Muscle of arm (tissue), 12 donors: ENCODE measurements around the gene GLDN. TPM values are rescaled to one million over a fixed set of nuclear protein-coding genes. Genes with fewer than 3 reads are reported as not detected.

Source experiments
- DNase-seq: peaks from one replicate; pipeline ENCODE4 v3.0.0-alpha.2; 2013
- polyA plus RNA-seq, 12 donors: library from polyadenylated mRNA; unstranded; fragments of 120-200 nt; gene quantifications; one replicate each; pipeline ENCODE4 v1.2.1, GENCODE V29; 2013; ENCODE audit not compliant: insufficient read length in 12 of 12

Gene GLDN
- polyA plus RNA-seq, 12 donors = 0.18 to 1.1 (median 0.52) TPM; not detected in 2

DNA sequence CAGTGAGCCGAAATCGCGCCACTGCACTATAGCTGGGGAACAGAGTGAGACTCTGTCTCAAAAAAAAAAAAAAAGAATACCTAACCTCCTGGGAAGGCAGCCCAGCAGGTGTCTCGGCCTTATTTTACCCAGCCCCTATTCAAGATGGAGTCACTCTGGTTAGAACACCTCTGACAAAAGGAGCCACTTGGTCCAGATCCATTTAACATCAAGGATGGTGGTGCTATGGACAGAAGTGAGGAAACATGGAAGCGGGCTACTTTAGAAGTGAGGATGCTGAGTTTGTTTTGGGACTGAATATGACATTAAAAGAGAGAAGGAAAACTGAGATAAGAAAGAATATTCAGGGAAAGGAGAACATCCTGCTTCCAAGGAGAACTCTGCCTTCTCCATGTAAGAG lies 14.7 kb downstream of the GLDN start:
- DNase-seq = no peak

DNA sequence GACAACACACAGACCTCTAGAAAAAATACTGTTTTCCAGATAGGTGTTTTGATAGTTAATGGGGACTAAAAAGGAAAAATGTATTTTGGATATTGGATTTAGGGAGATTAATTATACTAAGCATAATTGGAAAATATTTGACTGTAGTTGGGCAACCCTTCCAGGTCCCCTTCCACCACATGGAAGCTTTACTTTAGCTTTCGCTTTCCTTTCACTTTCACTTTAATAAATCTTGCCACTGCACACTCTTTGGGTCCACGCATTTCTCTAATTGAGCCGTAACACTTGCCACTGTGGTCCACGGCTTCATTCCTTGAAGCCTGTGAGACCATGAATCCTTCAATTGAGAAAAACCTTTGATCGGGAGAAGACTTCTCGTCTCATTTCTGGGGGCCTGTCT lies 15.5 kb downstream of the GLDN start:
- DNase-seq = no peak

DNA sequence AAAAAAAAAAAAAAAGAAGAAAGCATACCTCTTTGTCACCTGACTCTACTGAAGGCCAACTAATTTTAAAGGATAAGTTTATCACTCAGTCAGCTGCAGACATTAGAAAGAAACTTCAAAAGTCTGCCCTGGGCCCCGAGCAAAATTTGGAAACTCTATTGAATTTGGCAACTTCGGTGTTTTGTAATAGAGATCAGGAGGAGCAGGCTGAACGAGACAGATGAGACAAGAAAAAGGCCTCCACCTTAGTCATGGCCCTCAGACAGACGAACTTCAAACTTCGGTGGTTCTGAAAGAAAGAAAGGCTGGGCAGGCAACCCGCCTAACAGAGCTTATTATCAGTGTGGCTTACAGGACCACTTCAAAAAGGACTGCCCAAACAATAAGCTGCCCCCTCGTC lies 18.5 kb downstream of the GLDN start:
- no peak for DNase-seq

DNA sequence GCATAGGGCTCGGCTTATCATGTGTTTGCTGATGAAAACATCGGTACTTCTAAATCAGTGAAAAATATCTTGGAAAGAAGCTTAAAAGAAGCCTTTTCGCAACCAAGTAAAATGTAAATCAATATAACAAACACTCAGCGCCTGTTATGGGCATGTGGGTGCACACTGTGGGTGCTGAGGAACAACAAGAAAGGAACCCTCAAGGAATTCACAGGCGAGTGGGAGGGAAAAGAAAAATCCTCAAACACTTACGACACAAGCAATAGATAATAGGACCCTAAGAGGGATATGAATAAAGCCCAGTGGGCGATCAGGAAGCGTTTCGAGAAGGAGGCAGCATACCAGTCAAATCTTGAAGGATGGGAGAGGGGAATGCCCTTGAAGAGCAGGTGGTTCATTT lies 21.9 kb downstream of the GLDN start:
- no peak for DNase-seq

DNA sequence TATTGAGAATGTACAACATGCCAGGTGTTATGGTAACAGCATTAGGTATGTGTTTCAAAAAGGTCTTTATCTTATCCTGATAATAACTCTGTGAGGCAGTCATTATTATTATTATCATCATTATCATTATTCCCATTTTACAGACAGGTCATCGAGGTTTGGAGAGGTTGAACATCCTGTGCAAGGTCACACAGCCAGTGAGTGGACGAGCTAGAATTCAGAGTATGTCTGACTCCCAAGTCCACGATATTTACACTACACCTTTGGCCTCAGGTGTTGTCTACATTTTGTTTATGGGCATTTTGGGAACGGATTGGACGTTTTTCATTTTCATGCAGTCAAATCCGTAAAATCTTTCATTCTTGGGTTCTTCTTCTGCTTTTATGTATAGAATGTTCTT lies 24.0 kb downstream of the GLDN start:
- no peak for DNase-seq

DNA sequence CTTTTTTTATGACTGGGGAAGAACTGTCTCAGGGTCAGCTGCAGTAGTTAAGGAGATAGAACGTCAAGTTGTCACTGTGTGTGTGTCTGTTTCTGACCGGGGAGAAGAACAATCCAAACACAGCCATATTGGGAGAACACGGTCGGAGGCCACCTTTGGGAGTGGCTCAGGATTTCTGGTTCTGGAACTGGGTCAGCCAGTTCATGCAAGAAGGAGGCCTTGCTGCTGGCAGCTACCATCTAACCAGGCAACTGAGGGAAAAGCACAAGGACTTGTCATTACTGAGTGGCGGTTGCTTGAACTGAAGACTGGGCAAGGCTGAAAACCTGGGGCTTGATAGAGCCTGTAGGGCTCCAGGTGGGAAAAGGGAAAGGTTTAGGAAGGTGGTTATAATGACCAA lies 24.6 kb downstream of the GLDN start:
- DNase-seq = no peak

DNA sequence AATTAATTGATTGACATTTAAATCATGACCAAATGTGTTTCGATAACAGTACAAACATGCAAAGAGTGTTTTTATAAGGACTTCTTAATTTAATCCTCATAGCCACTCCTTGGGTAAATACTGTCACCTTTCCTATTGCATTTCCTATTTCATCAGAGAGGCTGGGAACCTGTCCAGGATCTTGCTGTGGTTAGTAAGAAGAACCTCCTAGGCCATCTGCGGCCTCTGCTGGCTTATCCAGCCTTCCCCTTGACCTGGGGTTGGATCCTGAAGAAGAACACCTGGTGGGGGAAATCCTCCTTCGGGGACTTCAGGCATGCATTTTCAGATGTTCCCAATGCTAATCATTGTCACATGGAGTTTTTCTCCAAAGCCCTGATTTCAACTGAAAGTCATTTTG lies 25.5 kb downstream of the GLDN start:
- peak; percentile 37 for DNase-seq

DNA sequence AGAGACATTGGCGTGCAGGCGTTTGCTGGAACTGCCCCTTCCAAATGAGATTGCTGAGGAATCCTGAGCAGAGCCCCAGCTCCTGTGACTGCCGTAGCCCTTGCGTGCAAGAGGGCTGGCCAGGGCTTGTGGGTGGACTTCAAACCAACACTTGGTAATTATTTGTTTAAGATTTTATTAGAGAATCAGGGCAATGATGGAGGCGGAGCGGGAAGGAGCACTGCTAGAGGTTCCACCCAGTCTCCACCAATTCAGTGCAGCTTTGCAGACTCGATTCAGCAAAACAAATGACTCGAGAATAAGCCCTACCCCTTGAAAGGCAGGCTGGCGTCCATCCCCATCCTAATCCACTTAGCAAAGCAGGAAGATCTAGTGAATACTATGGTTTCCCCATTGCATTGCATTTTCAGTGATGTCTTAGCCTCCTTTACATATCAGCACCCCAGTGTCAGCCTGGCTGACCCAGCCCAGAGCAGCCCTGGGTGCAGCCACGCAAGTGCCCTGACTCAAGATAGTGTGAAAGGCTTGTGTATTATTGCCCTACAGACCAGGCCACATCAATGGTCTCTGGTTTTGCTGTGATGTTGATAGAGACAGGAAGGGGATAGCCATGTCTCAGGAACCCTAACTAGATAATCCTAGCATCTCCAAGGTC lies 26.0 kb downstream of the GLDN start:
- DNase-seq = no peak

DNA sequence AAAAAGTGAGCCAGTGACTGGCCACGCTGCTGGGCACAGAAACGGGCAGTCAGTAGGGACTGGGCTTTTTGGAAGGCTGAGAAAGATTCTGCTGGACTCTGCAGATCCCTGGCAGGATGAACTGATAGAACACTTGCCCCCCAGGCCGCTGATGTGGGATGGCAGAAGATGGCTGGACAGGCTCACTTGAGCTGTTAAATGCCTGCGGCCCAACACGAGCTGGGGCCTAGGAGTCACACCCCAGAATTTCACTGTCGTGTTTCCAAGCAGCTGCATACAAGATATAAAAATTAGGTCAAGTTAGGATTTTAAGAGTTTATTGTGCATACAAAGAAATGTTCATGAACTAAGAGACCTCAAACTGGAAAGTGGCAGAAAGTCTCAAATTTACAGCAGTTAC lies 26.9 kb downstream of the GLDN start:
- no peak for DNase-seq

DNA sequence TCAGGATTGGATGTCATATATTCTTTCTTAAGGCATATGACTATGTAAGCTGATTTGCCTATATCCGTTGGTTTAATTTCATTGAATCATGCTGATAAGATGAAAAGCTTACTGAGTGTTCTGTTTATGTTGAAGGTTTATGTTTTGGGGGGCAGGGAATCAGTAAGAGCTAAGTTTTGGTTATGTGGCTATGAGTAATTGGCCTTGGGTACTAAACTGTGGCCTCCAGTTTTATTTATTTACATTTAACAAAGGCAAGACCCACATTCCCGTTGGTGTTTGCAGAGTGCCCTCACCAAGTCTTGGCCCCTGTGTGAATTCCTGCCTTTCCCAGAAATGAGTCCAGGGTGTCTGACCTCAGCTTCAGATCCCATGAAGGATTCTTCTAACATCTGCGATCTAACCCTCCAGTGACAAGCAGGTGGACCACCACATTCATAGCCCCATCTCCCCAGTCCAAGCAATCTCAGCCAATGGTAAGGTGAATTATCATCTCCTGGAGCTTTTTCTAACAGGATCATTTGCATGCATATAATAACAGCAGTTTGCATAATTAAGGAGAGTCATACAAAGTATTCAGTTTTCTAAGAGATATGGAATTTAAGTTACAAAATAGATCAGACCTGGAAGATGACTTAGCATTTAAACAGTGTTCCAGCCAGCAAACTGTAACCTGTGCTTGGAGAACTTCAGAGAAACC lies 27.4 kb downstream of the GLDN start:
- DNase-seq = no peak

DNA sequence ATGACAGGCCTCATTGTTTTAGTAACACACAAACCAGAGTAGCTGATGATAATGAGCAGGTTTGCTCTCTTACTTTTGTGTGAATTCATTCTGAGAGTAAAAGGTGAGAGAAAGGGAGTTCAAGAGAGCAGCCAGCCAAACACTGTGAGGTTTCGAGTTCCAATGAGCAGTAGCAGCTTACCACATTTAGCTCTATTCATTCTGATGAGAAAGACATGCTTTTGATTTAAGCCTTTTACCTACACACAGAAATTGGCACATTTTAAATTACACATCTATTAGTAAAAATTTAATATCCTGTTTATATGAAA lies 28.0 kb downstream of the GLDN start:
- no peak for DNase-seq

DNA sequence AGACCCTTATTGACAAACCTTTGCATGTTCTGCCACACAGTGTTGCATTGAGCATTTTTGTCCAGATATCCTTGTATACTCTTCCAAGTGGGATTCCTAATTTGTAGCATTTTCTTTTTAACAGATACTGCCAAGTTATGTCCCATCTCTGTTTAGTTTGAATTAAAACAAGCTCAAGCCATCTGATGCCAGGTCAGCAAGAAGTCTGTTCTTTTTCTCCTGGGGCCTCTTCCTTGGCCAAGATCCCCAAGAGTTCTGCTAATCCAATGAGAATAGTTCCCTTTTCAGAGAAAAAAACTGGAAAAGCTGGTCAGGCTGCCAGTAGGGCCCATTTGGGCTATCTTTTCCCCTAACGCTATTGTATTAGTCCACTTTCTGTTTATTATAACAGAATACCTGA lies 29.8 kb downstream of the GLDN start:
- no peak for DNase-seq

DNA sequence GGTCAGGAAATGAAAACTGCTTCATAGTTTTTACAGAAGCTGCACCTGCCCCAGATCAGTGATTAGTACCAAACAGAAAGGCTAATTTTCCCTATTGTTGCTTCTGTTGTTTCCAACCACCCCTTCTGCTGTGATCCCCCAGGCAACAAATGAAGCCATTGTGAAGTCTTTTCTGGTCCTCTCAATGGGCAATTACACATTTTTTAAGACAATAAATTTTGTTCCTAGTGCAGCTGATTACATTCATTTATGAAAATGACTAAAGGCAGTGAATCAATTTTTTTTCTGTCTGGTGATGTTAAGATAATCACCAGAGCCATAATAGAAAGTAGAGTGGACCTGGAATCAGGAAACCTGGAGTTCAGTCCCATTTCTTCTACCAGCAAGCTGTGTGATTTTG lies 32.7 kb downstream of the GLDN start:
- no peak for DNase-seq

DNA sequence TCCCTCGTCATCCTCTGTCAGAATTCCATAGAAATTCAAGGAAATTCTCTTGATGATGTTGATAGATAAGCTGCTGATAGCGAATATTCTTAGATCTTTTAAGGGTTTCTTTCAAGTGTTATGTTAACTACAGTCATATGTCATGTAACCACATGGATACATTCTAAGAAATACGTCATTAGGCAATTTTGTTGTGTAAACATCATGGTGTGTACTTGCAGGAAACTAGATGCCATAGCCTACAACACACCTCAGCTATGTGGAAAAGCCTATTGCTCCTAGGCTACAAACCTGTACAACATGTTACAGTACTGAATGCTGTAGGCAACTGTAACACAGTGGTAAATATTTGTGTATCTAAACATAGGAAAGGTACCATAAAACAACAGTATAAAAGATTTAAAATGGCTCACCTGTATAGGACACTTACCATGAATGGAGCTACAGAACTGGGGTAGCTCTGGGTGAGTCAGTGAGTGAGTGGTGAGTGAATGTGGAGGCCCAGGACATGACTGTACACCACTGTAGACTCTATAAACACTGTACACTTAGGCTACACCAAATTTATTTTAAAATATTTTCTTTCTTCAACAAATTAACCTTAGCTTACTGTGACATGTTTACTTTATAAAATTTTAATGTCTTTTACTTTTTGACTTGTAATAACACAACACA lies 34.6 kb downstream of the GLDN start:
- no peak for DNase-seq

DNA sequence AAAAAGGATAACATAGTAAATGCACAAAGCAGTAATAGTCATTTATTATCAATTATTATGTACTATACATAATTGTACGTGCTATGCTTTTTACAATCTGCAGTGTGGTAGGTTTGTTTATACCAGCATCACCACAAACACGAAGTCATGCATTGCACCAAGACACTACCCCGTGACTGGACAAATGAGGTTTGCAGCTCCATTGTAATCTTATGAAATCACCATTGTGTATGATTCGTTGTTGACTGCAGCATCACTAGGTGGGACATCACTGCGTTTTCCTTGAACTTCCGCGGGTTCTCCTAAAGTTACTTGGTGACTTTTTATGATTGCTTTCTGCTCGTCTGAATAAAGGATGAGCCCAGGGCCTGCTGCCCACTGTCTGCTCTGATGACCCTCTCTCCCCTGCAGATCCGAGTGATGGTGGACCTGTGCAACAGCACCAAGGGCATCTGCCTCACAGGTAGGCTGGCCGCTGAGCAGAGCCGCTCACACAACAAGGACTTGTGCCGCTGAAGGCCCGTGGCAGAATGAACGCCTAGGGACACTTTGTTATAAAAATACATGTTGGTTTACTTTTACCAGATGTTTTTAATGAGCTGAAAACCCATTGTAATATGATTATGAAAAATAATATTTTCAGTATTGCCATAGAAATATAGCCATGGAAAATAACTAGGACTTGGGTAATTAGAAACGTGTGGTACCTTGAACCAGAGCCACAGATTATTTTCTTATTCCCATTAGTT lies 35.8 kb downstream of the GLDN start:
- peak; percentile 21 for DNase-seq

DNA sequence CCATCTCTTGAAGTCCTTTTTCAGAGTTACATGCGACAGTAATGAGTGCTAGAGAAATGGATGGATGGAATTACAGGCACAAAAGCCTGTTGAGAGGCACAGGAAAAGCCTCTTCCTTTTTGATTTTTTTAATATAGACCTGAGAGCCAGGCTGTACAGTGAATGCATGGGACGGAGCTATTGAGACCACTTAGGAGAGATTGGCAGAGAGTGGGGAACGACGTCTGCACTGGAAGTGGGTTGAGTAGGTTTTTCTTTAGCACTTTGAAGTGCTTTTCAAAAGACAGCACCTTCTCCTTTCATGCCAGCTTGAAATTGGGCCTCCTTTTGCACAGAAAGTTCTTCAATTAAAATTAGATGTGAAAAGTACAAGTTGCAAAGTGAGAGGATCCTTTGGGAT lies 37.0 kb downstream of the GLDN start:
- DNase-seq = no peak

DNA sequence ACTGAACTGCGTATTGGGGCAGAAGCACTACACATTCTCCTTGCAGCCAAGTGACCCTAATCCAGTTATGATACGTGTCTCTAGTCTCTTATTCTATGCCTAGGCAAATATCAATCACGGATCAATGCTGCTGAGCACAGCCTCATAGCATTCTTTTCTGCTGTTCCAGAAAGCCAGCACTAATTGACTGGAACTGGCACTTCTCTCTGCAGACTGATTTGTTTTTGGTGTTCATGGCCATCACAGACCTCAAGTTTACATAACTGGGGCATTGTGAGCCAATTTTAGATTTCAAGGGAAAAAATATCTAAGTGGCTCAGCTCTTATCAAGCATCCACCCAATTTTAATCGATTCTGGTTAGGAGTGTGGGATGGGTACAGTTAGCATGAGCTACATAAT lies 37.9 kb downstream of the GLDN start:
- no peak for DNase-seq

DNA sequence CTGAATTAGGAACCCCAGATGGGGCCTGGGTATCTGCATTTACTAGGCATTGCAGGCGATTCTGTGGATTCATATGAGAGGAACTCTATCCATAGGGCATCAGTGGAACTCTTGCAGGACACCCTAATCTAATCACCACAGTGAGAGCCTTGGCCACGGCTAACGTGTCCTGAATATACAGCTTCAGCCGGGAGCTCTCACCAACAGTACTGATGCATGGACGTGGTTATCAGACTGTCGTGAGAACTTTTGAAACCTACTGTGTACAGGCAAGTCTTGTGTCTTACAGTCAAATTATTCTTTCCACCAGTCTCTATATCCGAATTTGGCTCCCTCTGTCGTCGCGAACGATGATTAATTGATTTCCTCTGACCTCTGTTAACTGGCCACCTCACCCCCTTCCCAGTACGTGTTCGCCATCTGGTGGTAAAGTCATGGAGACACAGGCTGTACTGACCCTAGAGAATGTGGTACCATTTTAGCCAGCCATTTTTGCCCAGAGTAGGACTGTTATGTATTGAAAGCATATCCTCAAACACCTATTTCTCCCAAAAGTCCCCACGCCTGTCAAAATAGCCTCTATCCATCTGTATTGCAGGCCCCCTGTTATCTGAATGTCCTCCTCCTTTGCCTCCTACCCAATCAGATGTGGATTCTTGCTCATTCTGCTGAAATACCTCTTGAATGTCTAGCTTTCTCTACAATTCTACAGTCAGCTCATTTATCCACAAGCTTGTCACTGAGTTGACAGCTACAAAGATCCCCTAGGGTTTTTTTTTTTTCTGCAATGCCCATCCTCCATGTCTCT lies 39.7 kb downstream of the GLDN start:
- peak; percentile 77 for DNase-seq

DNA sequence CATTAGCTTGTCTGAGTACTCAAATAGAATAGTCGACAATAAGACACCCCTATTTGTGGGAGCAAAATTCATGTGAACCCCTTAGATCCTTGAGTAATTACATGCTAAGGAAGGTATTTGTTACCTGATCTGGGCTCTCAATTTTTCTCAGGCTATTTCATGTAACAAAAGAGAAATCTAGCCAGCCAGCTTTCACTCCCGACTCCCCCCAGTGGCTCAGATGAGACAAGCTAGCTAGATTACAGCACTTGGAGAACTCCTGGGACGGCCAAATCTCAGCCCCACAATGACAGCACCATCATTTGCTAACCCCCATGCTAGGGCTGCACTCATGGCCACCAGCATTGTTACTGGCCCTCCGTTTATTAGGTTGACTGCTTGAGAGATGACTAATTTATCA lies 41.3 kb downstream of the GLDN start:
- DNase-seq = peak; percentile 32

DNA sequence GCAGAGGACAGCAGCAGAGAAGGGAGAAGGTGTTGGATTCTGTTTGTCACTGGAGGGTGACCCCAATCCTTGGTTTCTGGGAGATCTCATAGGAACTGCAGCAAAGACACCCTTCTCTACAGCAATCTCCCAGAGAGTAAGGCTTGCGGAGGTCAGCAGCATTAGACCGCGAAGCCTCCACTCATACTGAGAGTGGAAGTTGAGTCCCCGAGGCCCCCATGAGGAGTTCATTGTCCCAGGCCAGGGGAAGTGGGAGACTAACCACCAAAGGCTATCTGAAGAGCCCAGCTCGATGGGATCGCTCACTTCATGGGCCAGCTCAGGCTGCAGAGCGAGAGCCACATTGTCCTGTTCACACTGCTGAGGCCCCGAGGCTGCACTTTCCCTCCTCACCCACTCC lies 44.6 kb downstream of the GLDN start:
- no peak for DNase-seq

DNA sequence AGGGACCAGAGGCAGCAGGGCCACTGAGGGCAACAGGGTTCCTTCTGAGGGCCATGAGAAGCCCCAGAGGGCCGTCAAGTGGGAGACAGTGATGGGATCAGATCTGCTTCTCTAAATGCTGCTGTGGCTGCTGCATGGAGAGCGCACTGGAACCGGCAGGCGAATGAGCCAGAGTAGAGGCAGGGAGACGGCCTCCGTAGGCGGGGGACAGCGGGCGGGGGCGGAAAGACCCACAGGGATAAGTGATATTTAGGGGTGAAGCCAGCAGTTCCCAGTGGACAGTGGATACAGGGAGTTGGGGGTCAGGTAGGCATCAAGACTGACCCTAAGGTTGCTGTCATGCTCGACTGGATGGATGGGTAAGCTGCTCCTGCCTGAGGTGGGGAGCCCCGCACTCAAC lies 45.0 kb downstream of the GLDN start:
- no peak for DNase-seq
